Measurements from ENCODE around the gene HEPACAM2. TPM values are rescaled to one million over a fixed set of nuclear protein-coding genes. Genes with fewer than 3 reads are reported as not detected.
A peak's percentile ranks its signal among the peaks of the same experiment; 100 is the strongest.

Gene HEPACAM2
- polyA plus RNA-seq, 2 of the 4 experiments (the other 2 are of a cell fraction), result 0.05 TPM; not detected in 1

- FAIRE-seq (no peak), ATAC-seq (no peak)
- CTCF ChIA-PET, result interaction anchor here (1.2 kb wide), 1 partner anchor 31 kb away, joined by 3 read pairs; no protein-coding TSS in a partner anchor
Observed at GRCh38 chr7:93175219-93175618, 51.0 kb downstream of the HEPACAM2 start.

GRCh38 chr7:93172683-93173082, 53.6 kb downstream of the HEPACAM2 start:
- WGBS (ENCODE audit: missing lambda C conversion rate), result 7% methylated on average over 2 of the region's 2 CpGs
- H3K27ac ChIP-seq, result no peak overlapping the region
- ChIA-PET CTCF (interaction anchor here (1.4 kb wide), 1 partner anchor 21 kb away, joined by 3 read pairs; no protein-coding TSS in a partner anchor), POLR2A (no interaction called here)
- H3K4me2 ChIP-seq, result no peak overlapping the region
- no peak for FAIRE-seq
- no peak for DNase-seq (ENCODE audit: low read depth in 1 of 2, low spot score in 1 of 2)
- H3K4me3 ChIP-seq, result no peak overlapping the region
- ATAC-seq, result no peak
- H3K9me3 ChIP-seq, result peaks cover 24% of the 10 kb centered on the region
- no peaks in the 10 kb centered on the region for H3K4me1 ChIP-seq
- TF ChIP-seq MYC (IDR thresholded peaks at IDR 0.05; ENCODE audit: borderline replicate concordance, low read length) (no peak), ZC3H11A (IDR thresholded peaks at IDR 0.05) (peak; percentile 58)

More at GRCh38 chr7:93175219-93175618, 51.0 kb downstream of the HEPACAM2 start:
- Histone ChIP-seq H3K9me3 (peaks cover 23% of the 10 kb centered on the region), H3K4me1 (no peaks in the 10 kb centered on the region), H3K4me2 (no peak overlapping the region), H3K27ac (no peak overlapping the region), H3K4me3 (no peak overlapping the region)
- whole genome bisulfite sequencing (ENCODE audit: missing lambda C conversion rate), result 42% methylated on average over 2 of the region's 2 CpGs
- POLR2A ChIA-PET, result no interaction called here
- DNase-seq (ENCODE audit: low read depth in 1 of 2, low spot score in 1 of 2), result peak in 1 of 2 experiments; percentile 3
- no peak for TF ChIP-seq SREBF2 (IDR thresholded peaks at IDR 0.05)
- no peak for TF ChIP-seq BHLHE40 (IDR thresholded peaks at IDR 0.05; ENCODE audit: low read depth, low read length)
- no peak for TF ChIP-seq HMGXB4 (CRISPR knock-in tag; IDR thresholded peaks at IDR 0.05; ENCODE audit: borderline replicate concordance)
- TF ChIP-seq POLR2A (IDR thresholded peaks at IDR 0.05; ENCODE audit: low read length), result no peak
- no peak for TF ChIP-seq KDM1A (IDR thresholded peaks at IDR 0.05; ENCODE audit: low read depth)
- TF ChIP-seq HOXB13 (CRISPR knock-in tag; IDR thresholded peaks at IDR 0.05; ENCODE audit: low read depth), result no peak
- TF ChIP-seq TP53 (CRISPR knock-in tag; IDR thresholded peaks at IDR 0.05), result no peak
- no peak for TF ChIP-seq RFX5 (IDR thresholded peaks at IDR 0.05)
- no peak for TF ChIP-seq JUN (IDR thresholded peaks at IDR 0.05)
- no peak for TF ChIP-seq CHD4 (IDR thresholded peaks at IDR 0.05; ENCODE audit: borderline replicate concordance)
- no peak for TF ChIP-seq HDAC2 (IDR thresholded peaks at IDR 0.05)
- TF ChIP-seq RCOR1 (IDR thresholded peaks at IDR 0.05; ENCODE audit: low read depth, low read length), result no peak
- no peak for TF ChIP-seq JUNB (IDR thresholded peaks at IDR 0.05)
- no peak for TF ChIP-seq KDM5A (IDR thresholded peaks at IDR 0.05)
- no peak for TF ChIP-seq ZSCAN20 (CRISPR knock-in tag; IDR thresholded peaks at IDR 0.05)
- no peak for TF ChIP-seq MAZ (IDR thresholded peaks at IDR 0.05; ENCODE audit: borderline replicate concordance, low read depth, low read length)
- no peak for TF ChIP-seq FOXS1 (CRISPR knock-in tag; IDR thresholded peaks at IDR 0.05)
- TF ChIP-seq NR3C1 (IDR thresholded peaks at IDR 0.05), result no peak
- no peak for TF ChIP-seq PHF8 (IDR thresholded peaks at IDR 0.05; ENCODE audit: borderline replicate concordance, low read depth)
- TF ChIP-seq HOXA7 (CRISPR knock-in tag; IDR thresholded peaks at IDR 0.05), result no peak

- ChIA-PET CTCF (interaction anchor here (1.4 kb wide), 2 partner anchors 22 to 56 kb away, joined by 3 read pairs; no protein-coding TSS in a partner anchor), POLR2A (no interaction called here)
- H3K4me2 ChIP-seq, result no peak overlapping the region
- FAIRE-seq, result no peak
- H3K4me1 ChIP-seq, result no peaks in the 10 kb centered on the region
- H3K27ac ChIP-seq, result no peak overlapping the region
- H3K4me3 ChIP-seq, result no peak overlapping the region
- 0% methylated on average over 2 of the region's 2 CpGs for WGBS (ENCODE audit: missing lambda C conversion rate)
- peaks cover 24% of the 10 kb centered on the region for H3K9me3 ChIP-seq
- no peak for ATAC-seq
- no peak for TF ChIP-seq FOSL2 (IDR thresholded peaks at IDR 0.05)
- TF ChIP-seq FOSL2 (CRISPR knock-in tag; IDR thresholded peaks at IDR 0.05), result 0 out of 2 replicates have a peak, but pooled peaks have one; percentile 13
- TF ChIP-seq KDM5A (IDR thresholded peaks at IDR 0.05), result peak; percentile 38; the same call in 1 of the 2 replicates
- TF ChIP-seq PHF8 (IDR thresholded peaks at IDR 0.05; ENCODE audit: borderline replicate concordance, low read depth), result no peak
- TF ChIP-seq ZNF302 (CRISPR knock-in tag; IDR thresholded peaks at IDR 0.05), result no peak
- TF ChIP-seq MAFK (IDR thresholded peaks at IDR 0.05; ENCODE audit: partially characterized antibody), result peak; percentile 28
- DNase-seq (ENCODE audit: low read depth in 1 of 2, low spot score in 1 of 2), result no peak
Observed at GRCh38 chr7:93171606-93172226, 54.6 kb downstream of the HEPACAM2 start.
